CD4-positive, alpha-beta T cell (primary cell): ENCODE results near the gene DACT2. TPM values are rescaled to one million over a fixed set of nuclear protein-coding genes. Genes with fewer than 3 reads are reported as not detected.

Source experiments
- ATAC-seq: fragments of 200-7000 bp; cut with Tn5 transposase; one replicate; pipeline ENCODE4 v1.10.0; 2022; ENCODE audit warnings: mild to moderate bottlenecking; ENCODE audit not compliant: poor library complexity
- CTCF ChIA-PET: fragments of 350-600 bp; sonication (Branson Sonifier 250); formaldehyde crosslinking; loops from one replicate; lab custom pipeline; 2021; ENCODE audit warnings: antibody characterized with exemption, inconsistent platforms; lab: Charles Lee
- POLR2A ChIA-PET: fragments of 350-600 bp; sonication (Branson Sonifier 250); formaldehyde crosslinking; loops from one replicate; lab custom pipeline; 2021; ENCODE audit warnings: antibody characterized with exemption, inconsistent platforms; lab: Charles Lee
- DNase-seq, 14 experiments: peaks; one replicate each; pipeline ENCODE4 v3.0.0-alpha.2; 2013 to 2020; ENCODE audit warnings: mixed read lengths in 2 of 14
- H3K27ac ChIP-seq, 2 donors: one replicate each; pipeline versions ENCODE4 v1.5.1 to v1.7.0; 2013; ENCODE audit warnings: low read length in 2 of 2, low read depth in 1 of 2, mild to moderate bottlenecking in 1 of 2
- H3K27me3 ChIP-seq, 2 experiments: 1 replicate in 1 of 2; 2 replicates in 1 of 2; pipeline versions ENCODE4 v1.6.1 to v1.7.0; 2013; ENCODE audit warnings: low read length in 2 of 2, control low read depth in 1 of 2, mild to moderate bottlenecking in 1 of 2, moderate library complexity in 1 of 2; ENCODE audit not compliant: insufficient read depth in 2 of 2, control insufficient read depth in 1 of 2
- H3K36me3 ChIP-seq: one replicate; pipeline ENCODE4 v1.6.1; 2013; ENCODE audit warnings: low read length, control low read depth; ENCODE audit not compliant: insufficient read depth
- H3K4me1 ChIP-seq: one replicate; pipeline ENCODE4 v1.6.1; 2013; ENCODE audit warnings: low read length, control low read depth; ENCODE audit not compliant: insufficient read depth
- H3K4me3 ChIP-seq: one replicate; pipeline ENCODE4 v1.5.1; 2013; ENCODE audit warnings: mild to moderate bottlenecking, low read length, moderate library complexity
- H3K9me3 ChIP-seq, 2 experiments: 1 replicate in 1 of 2; 2 replicates in 1 of 2; pipeline versions ENCODE4 v1.6.1 to v1.7.0; 2013; ENCODE audit warnings: low read length in 2 of 2, mild to moderate bottlenecking in 2 of 2, control low read depth in 1 of 2, moderate library complexity in 1 of 2; ENCODE audit not compliant: control insufficient read depth in 1 of 2, insufficient read depth in 1 of 2
- H3K27ac Mint-ChIP-seq: one replicate; pipeline ENCODE4 v1.8.0; 2020; ENCODE audit warnings: mixed read lengths
- H3K27me3 Mint-ChIP-seq: one replicate; pipeline ENCODE4 v1.8.0; 2021; ENCODE audit warnings: mixed read lengths
- H3K36me3 Mint-ChIP-seq: one replicate; pipeline ENCODE4 v1.8.0; 2021; ENCODE audit warnings: low read depth, mixed read lengths
- H3K4me1 Mint-ChIP-seq: one replicate; pipeline ENCODE4 v1.8.0; 2021; ENCODE audit warnings: low read depth, mixed read lengths
- H3K4me3 Mint-ChIP-seq: one replicate; pipeline ENCODE4 v1.8.0; 2020; ENCODE audit warnings: mild to moderate bottlenecking, mixed read lengths
- H3K9me3 Mint-ChIP-seq: one replicate; pipeline ENCODE4 v1.8.0; 2020; ENCODE audit warnings: mixed read lengths
- CTCF ChIP-seq: fragments of 200-600 bp; IDR thresholded peaks from one replicate; pipeline ENCODE4 v1.8.0; 2022; ENCODE audit warnings: antibody characterized with exemption, mild to moderate bottlenecking
- intact Hi-C, 2 experiments: fragments of 100-400 bp; cut with DNase I in 1 of 2; cut with micrococcal nuclease in 1 of 2; formaldehyde crosslinking; loops; one replicate each; pipeline versions ENCODE4 v1.15.1 to v1.9.0; 2023 to 2025; cut with DNase I, micrococcal nuclease
- total RNA-seq, 174 experiments: library from RNA in 2 of 174; stranded (reverse) in 2 of 174; gene quantifications; one replicate each; pipeline ENCODE4 v1.2.3 and lab custom pipeline; 2021 to 2026

The DACT2 gene
- total RNA-seq, 2 experiments from 2014 or later, result not detected

GRCh38 chr6:168256940-168257339 lies 62.6 kb downstream of the DACT2 start:
- intact Hi-C loops, result no loop called here
- Histone ChIP-seq H3K27ac (no peak overlapping the region), H3K27me3 (no peaks in the 10 kb centered on the region), H3K4me3 (no peak overlapping the region), H3K36me3 (no peaks in the 10 kb centered on the region), H3K9me3 (peaks cover 4 to 8% of the 10 kb centered on the region in 2 experiments), H3K4me1 (no peaks in the 10 kb centered on the region)
- ChIA-PET POLR2A (no interaction called here), CTCF (no interaction called here)
- Mint-ChIP-seq H3K27ac (no peak overlapping the region), H3K4me3 (no peak overlapping the region), H3K27me3 (peaks cover 4% of the 10 kb centered on the region), H3K4me1 (no peaks in the 10 kb centered on the region), H3K36me3 (no peaks in the 10 kb centered on the region), H3K9me3 (peaks cover 6% of the 10 kb centered on the region)
- no peak for TF ChIP-seq CTCF
- ATAC-seq, result no peak
- no peak for DNase-seq

Other genes starting within 250 kb of the DACT2 start
- gene FRMD1, start 240.6 kb downstream of the DACT2 start, total RNA-seq, result not detected
- not detected for gene SMOC2, start 121.4 kb upstream of the DACT2 start, total RNA-seq